Fibroblast of lung (primary cell): ENCODE data around the gene LHFPL2. TPM values are rescaled to one million over a fixed set of nuclear protein-coding genes. Genes with fewer than 3 reads are reported as not detected.

ENCODE experiments used
- DNase-seq, 2 donors: peaks; one replicate each; pipeline versions ENCODE4 v3.0.0 to v3.0.0-alpha.2; 2010; ENCODE audit warnings: low read depth in 2 of 2
- H2AFZ ChIP-seq: 2 replicates; pipeline ENCODE4 v1.5.1; 2012; ENCODE audit warnings: low read length, control low read depth, inconsistent platforms
- H3K27ac ChIP-seq: 2 replicates; pipeline ENCODE4 v1.5.1; 2011; ENCODE audit warnings: low read length, control low read depth; ENCODE audit not compliant: insufficient read depth
- H3K27me3 ChIP-seq: 2 replicates; pipeline ENCODE4 v1.5.1; 2011; ENCODE audit warnings: mild to moderate bottlenecking, low read length; ENCODE audit not compliant: control insufficient read depth, insufficient read depth
- H3K36me3 ChIP-seq: 2 replicates; pipeline ENCODE4 v1.5.1; 2011; ENCODE audit warnings: low read length; ENCODE audit not compliant: control insufficient read depth, insufficient read depth
- H3K4me1 ChIP-seq: 2 replicates; pipeline ENCODE4 v1.5.1; 2011; ENCODE audit warnings: low read length; ENCODE audit not compliant: control insufficient read depth, insufficient read depth; ENCODE audit errors: extremely low read depth
- H3K4me2 ChIP-seq: 2 replicates; pipeline ENCODE4 v1.5.1; 2011; ENCODE audit warnings: low read length, control low read depth; ENCODE audit not compliant: insufficient read depth; ENCODE audit errors: extremely low read depth
- H3K4me3 ChIP-seq, 4 experiments: fragments of 200-600 bp in 1 of 4; sonication (generic) in 1 of 4; replicated peaks in 1 of 4; 2 replicates each; pipeline ENCODE4 v1.5.1; 2011 to 2016; ENCODE audit warnings: low read length in 4 of 4, low read depth in 3 of 4, mild to moderate bottlenecking in 3 of 4, control low read depth in 2 of 4, inconsistent platforms in 1 of 4, mixed read lengths in 1 of 4; ENCODE audit not compliant: insufficient read depth in 1 of 4; ENCODE audit errors: control extremely low read depth in 1 of 4
- H3K79me2 ChIP-seq: 2 replicates; pipeline ENCODE4 v1.5.1; 2012; ENCODE audit warnings: mild to moderate bottlenecking, low read length, inconsistent platforms; ENCODE audit not compliant: control insufficient read depth, insufficient read depth
- H3K9ac ChIP-seq: 2 replicates; pipeline ENCODE4 v1.5.1; 2011; ENCODE audit warnings: mild to moderate bottlenecking, low read length, control low read depth; ENCODE audit not compliant: insufficient read depth
- H3K9me3 ChIP-seq: 2 replicates; pipeline ENCODE4 v1.5.1; 2012; ENCODE audit warnings: low read depth, low read length; ENCODE audit not compliant: control insufficient read depth, insufficient read depth
- H4K20me1 ChIP-seq: 2 replicates; pipeline ENCODE4 v1.5.1; 2011; ENCODE audit warnings: low read length; ENCODE audit not compliant: control insufficient read depth, insufficient read depth; ENCODE audit errors: extremely low read depth
- CTCF ChIP-seq, 2 donors: IDR thresholded peaks in 1 of 2; conservative IDR thresholded peaks in 1 of 2; 1 replicate in 1 of 2; 2 replicates in 1 of 2; pipeline ENCODE4 v1.5.1; 2011 to 2012; ENCODE audit warnings: low read length in 2 of 2, control low read depth in 1 of 2, inconsistent platforms in 1 of 2, low read depth in 1 of 2, mild to moderate bottlenecking in 1 of 2
- EZH2 ChIP-seq: IDR thresholded peaks from 2 replicates; pipeline ENCODE4 v1.5.1; 2012; ENCODE audit warnings: low read length, control low read depth, mild to moderate bottlenecking; ENCODE audit errors: missing control alignments
- polyA plus RNA-seq, 2 donors: library from polyadenylated mRNA; depleted of rRNA in 1 of 2; stranded (reverse) in 1 of 2; unstranded in 1 of 2; fragments of >200 nt; gene quantifications; 2 replicates each; pipeline ENCODE4 v1.2.1, GENCODE V29; 2011 to 2012; ENCODE audit warnings: missing spikeins in 1 of 2
- total RNA-seq: library from RNA; depleted of rRNA; stranded (reverse); fragments of >200 nt; gene quantifications from 2 replicates; pipeline ENCODE4 v1.2.1, GENCODE V29; 2014

Gene LHFPL2
- total and polyA plus RNA-seq, 2 donors (not counting 1 experiment from before 2014, with no cell fraction given), result 13.7 to 51.4 TPM

DNA sequence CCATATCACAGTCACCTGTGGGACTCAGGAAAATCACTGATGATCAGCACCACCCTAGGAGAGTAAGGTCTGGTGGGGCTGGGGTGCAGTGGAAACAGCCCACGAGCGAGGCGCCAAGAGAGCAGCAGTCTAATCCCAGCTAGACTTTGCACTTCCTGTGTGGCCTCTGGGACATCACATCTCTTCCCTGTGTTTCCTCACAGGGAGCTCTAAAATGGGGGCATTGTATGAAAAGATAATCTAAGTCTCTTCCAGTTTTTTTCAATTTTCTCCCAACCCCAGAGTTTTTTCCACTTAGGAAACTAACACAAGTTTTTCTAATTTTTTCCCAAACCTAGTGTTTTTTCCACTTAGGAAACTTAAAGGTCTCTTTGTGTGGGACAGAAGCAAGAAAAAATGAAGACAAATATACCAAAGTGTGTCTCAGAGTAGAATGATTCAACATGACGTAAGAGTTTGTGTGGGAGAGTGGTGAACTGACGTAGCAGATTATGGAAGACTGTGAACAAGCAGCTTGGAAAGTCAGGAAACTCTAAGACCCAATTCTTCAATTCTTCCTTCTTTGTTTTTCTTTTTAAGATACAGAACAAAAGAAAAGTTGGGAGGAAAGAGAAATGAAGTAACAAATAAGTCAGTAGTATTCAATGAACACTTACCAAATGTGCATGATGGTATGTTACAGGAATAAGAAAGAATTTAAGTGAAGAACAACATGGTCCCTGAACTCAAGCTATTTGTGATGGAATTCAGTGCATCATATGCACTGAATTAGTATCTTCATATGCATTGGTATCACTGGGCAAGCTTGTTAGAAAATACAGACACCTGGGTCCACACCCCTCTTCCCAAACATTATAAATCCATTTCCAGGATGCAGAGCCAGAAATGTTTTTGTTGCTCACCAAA, 51.3 kb downstream of the LHFPL2 start:
- DNase-seq, result peak; percentile 90 to 91
- H4K20me1 ChIP-seq, result no peaks in the 10 kb centered on the region
- peak overlapping the region; percentile 77 for H3K27ac ChIP-seq
- peaks cover 11% of the 10 kb centered on the region for H3K79me2 ChIP-seq
- no peaks in the 10 kb centered on the region for H3K9me3 ChIP-seq
- H2AFZ ChIP-seq, result no peak overlapping the region
- no peak overlapping the region for H3K9ac ChIP-seq
- no peaks in the 10 kb centered on the region for H3K27me3 ChIP-seq
- peak overlapping the region; percentile 48 for H3K4me2 ChIP-seq
- H3K4me1 ChIP-seq, result peaks cover 35% of the 10 kb centered on the region
- no peaks in the 10 kb centered on the region for H3K36me3 ChIP-seq
- no peak for TF ChIP-seq CTCF (conservative IDR thresholded peaks at IDR 0.05 in 1 of 2, IDR thresholded peaks at IDR 0.05 in 1 of 2; ENCODE audit: low read depth in 1 of 2, low read length in 2 of 2)
- no peak for TF ChIP-seq EZH2
- H3K4me3 ChIP-seq, result no peak overlapping the region

DNA sequence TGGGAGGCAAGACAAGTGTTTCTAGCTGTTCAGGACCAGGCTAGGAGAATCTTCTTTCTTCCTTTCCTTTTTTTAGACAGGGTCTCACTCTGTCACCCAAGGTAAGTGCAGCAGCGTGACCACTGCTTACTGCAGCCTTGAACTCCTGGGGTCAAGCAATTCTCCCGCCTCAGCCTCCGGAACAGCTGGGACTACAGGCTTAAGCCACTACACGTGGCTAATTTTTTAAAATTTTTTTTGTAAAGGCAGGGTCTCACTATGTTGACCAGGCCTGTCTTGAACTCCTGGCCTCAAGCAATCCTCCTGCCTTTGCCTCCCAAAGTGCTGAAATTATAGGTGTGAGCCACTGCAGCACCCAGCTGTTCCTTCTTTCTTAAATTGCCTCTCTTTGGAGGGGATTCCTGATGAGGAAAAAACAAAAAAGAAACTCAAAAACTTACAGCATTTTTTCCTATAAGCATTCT, 53.1 kb downstream of the LHFPL2 start:
- Histone ChIP-seq H3K4me1 (peaks cover 40% of the 10 kb centered on the region), H3K27ac (peak overlapping the region; percentile 88), H3K79me2 (peaks cover 13% of the 10 kb centered on the region), H4K20me1 (no peaks in the 10 kb centered on the region), H3K4me2 (peak overlapping the region; percentile 25), H3K4me3 (no peak overlapping the region), H3K9me3 (no peaks in the 10 kb centered on the region), H3K27me3 (no peaks in the 10 kb centered on the region), H3K9ac (peak overlapping the region; percentile 28), H3K36me3 (no peaks in the 10 kb centered on the region), H2AFZ (no peak overlapping the region)
- no peak for DNase-seq
- TF ChIP-seq EZH2 (no peak), CTCF (conservative IDR thresholded peaks at IDR 0.05 in 1 of 2, IDR thresholded peaks at IDR 0.05 in 1 of 2; ENCODE audit: low read depth in 1 of 2, low read length in 2 of 2) (no peak)

DNA sequence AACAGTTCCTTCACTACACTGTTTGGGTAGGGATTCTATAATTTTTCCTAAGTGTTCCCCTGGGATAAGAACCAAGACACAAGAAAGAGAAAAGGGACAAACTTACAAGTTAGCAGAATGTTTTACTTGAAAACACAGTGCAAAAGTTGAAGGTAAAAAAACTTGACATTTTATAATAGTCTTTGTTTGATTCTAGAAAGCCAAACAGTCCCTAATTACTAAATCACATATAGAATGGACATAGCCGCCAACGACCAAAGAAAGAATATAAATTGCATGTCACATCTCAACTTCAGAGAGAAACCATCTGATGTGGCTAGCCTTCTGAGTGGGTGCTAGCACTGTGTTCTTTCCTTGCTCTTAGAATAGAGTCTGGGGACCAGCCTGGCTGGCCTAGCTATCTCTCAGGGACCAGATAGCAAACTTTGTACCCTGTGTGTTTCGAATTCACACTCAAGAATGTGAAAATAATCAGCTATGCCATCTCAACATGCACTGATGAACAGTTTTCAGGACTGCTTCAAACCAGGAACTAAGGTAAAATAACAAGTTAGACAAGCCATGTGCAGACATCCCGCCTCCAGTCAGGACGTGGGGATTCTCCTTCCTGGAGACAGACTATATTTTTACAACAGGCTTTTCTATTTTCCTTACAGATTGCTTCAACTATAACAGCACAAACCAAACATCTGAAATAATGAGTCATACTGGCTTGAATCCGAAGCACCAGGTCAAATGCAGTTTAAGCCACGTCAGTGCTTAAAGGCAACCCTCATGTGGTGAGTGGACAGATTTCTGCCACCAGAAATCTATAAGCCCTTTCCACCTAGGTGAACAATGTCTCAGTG, 53.7 kb downstream of the LHFPL2 start:
- no peaks in the 10 kb centered on the region for H3K9me3 ChIP-seq
- no peak overlapping the region for H3K4me3 ChIP-seq
- no peak overlapping the region for H2AFZ ChIP-seq
- no peaks in the 10 kb centered on the region for H3K36me3 ChIP-seq
- TF ChIP-seq EZH2 (no peak), CTCF (conservative IDR thresholded peaks at IDR 0.05 in 1 of 2, IDR thresholded peaks at IDR 0.05 in 1 of 2; ENCODE audit: low read depth in 1 of 2, low read length in 2 of 2) (no peak)
- H4K20me1 ChIP-seq, result no peaks in the 10 kb centered on the region
- H3K79me2 ChIP-seq, result peaks cover 15% of the 10 kb centered on the region
- H3K27me3 ChIP-seq, result no peaks in the 10 kb centered on the region
- H3K27ac ChIP-seq, result peak overlapping the region; percentile 88
- H3K9ac ChIP-seq, result peak overlapping the region; percentile 28
- DNase-seq, result peak; percentile 99 to 100
- peak overlapping the region; percentile 55 for H3K4me2 ChIP-seq
- peaks cover 40% of the 10 kb centered on the region for H3K4me1 ChIP-seq
